Stimulated activated naive B cell treated with anti-CD40 and anti-IgM and Interleukin-4, amounts not matched to agents 10 μg/mL and 1 μg/mL and 100 μg/mL, for 72 hours (primary cell): ENCODE data around the gene MNT.
A peak's percentile ranks its signal among the peaks of the same experiment; 100 is the strongest.

Experiments
- ATAC-seq, 2 donors: fragments of 150-1000 bp; cut with Tn5 transposase; replicated peaks; 2 replicates each; pipeline ENCODE4 v1.10.0; 2021; ENCODE audit warnings: moderate library complexity in 1 of 2
- DNase-seq: peaks from one replicate; pipeline ENCODE4 v3.0.0; 2021
- H3K27ac Mint-ChIP-seq: one replicate; pipeline ENCODE4 v1.8.0; 2022; ENCODE audit warnings: mild to moderate bottlenecking, mixed read lengths
- H3K27me3 Mint-ChIP-seq, 2 donors: one replicate each; pipeline ENCODE4 v1.8.0; 2022; ENCODE audit warnings: mixed read lengths in 2 of 2
- H3K36me3 Mint-ChIP-seq, 2 donors: one replicate each; pipeline ENCODE4 v1.8.0; 2022; ENCODE audit warnings: mixed read lengths in 2 of 2, mild to moderate bottlenecking in 1 of 2
- H3K4me1 Mint-ChIP-seq, 2 donors: one replicate each; pipeline ENCODE4 v1.8.0; 2022; ENCODE audit warnings: mixed read lengths in 2 of 2, mild to moderate bottlenecking in 1 of 2
- H3K4me3 Mint-ChIP-seq, 2 donors: one replicate each; pipeline ENCODE4 v1.8.0; 2022; ENCODE audit warnings: mild to moderate bottlenecking in 2 of 2, mixed read lengths in 2 of 2, moderate library complexity in 1 of 2
- H3K9me3 Mint-ChIP-seq, 2 donors: one replicate each; pipeline ENCODE4 v1.8.0; 2022; ENCODE audit warnings: mixed read lengths in 2 of 2, mild to moderate bottlenecking in 1 of 2

MNT gene

DNA sequence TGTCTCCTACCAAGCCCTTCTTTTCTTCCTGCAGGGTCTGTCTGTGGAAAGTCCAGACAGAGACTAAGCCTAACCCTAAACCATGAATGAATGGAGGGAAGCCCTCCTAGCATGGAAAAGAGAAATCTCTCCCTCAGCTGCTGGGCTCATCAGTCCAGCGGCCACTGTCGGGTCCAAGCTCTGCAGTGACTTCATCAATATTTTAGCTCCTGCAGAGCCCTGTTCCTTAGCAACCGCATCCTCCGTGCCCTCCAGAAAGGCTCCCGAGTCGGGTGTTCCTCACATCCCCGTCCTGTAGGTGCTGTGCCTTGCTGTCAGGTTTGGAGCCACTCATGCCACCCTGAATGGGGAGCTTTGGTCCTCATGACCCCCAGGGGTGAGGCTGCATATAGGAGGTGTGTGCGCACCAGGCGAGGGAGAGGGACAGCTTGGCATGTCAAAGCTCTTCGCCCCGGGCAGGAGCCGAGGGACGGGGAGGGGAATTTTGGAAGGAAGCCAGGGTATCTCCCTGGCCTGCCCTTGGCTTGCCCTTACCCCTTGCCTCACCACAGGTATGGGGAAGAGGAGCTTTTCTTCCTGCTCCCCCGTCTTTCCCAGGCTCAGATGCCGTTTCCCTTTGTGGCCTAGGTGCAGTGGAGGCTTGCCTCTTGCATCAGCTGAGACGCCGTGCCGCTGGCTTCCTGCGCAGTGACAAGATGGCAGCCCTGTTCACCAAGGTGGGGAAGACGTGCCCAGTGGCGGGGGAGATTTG is 39.7 kb downstream of the MNT start:
- no peak for ATAC-seq
- H3K4me3 Mint-ChIP-seq: no peak overlapping the region

DNA sequence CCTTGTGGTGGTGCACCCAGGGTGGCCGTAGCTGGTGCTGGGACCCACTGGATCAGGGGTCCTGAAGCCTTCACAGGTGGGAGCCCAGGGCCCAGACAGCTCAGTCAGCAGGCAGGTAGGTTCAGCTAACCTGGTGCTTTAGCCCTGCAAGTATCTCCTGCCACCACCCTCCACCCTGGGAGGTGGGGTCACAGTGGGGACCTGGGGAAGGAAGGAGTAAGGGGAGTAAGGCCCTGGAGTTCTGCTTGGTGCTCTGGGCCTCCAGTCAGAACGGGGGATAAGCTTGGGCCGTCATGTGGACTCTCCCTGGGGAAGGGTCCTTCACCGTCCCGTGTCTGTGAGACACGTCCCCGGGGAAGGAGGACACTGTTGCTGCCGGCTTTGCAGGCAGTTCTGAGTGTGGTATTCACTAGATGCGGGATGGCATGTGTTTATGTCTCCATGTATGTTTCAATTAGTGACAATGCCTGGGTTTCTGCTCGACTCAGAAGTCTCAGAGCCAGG is 42.9 kb downstream of the MNT start:
- H3K27me3 Mint-ChIP-seq: no peaks in the 10 kb centered on the region
- no peak overlapping the region for H3K27ac Mint-ChIP-seq
- peaks cover 2% of the 10 kb centered on the region in 2 donors for H3K4me1 Mint-ChIP-seq
- ATAC-seq (no peak), DNase-seq (no peak)
- H3K36me3 Mint-ChIP-seq: peaks cover 14 to 20% of the 10 kb centered on the region in 2 donors
- no peak overlapping the region for H3K4me3 Mint-ChIP-seq
- no peaks in the 10 kb centered on the region for H3K9me3 Mint-ChIP-seq

More for the DNA sequence above, 39.7 kb downstream of the MNT start:
- peaks cover 23 to 37% of the 10 kb centered on the region in 2 donors for H3K36me3 Mint-ChIP-seq
- H3K27ac Mint-ChIP-seq: no peak overlapping the region
- no peaks in the 10 kb centered on the region for H3K27me3 Mint-ChIP-seq
- H3K9me3 Mint-ChIP-seq: no peaks in the 10 kb centered on the region
- no peaks in the 10 kb centered on the region for H3K4me1 Mint-ChIP-seq
- no peak for DNase-seq

DNA sequence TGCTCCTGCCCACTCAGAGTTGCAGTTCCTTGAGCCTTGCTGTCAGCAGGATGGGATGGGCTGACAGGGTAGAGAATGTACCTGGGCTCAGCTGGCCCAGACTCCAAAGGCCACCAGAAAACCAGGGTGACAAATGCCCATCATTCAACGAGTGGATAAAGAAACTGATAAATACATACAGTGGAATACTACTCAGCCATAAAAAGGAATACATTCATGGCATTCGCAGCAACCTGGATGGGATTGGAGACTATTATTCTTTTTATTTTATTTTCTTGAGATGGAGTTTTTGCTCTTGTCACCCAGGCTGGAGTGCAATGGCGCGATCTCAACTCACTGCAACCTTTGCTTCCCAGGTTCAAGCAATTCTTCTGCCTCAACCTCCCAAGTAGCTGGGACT is 43.6 kb downstream of the MNT start:
- DNase-seq: no peak
- H3K36me3 Mint-ChIP-seq: peaks cover 9 to 13% of the 10 kb centered on the region in 2 donors
- H3K9me3 Mint-ChIP-seq: no peaks in the 10 kb centered on the region
- H3K4me1 Mint-ChIP-seq: peaks cover 2 to 4% of the 10 kb centered on the region in 2 donors
- no peaks in the 10 kb centered on the region for H3K27me3 Mint-ChIP-seq
- H3K27ac Mint-ChIP-seq: no peak overlapping the region
- H3K4me3 Mint-ChIP-seq: no peak overlapping the region
- ATAC-seq: no peak

DNA sequence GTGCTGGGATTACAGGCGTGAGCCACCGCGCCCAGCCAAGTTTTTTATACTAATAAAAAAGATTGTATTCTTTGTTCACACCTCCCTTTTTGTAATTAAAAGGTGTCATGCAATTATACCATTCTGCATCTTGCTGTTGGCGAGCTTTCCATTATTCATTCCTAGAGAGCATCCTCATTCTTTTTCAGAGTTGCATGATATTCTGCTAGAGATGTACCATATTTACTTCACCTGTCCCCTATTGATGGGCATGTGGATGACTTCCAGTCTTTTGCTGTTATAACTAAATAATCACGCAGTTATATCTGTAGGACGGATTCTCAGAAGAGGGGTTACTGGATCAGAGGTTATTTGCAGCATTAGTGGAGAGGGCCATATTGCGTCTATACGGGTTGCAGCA is 46.5 kb downstream of the MNT start:
- Mint-ChIP-seq H3K27ac (no peak overlapping the region), H3K4me1 (peaks cover 2 to 4% of the 10 kb centered on the region in 2 donors), H3K36me3 (peaks cover 3 to 5% of the 10 kb centered on the region in 2 donors), H3K9me3 (no peaks in the 10 kb centered on the region), H3K4me3 (no peak overlapping the region), H3K27me3 (no peaks in the 10 kb centered on the region)
- no peak for ATAC-seq
- DNase-seq: no peak

DNA sequence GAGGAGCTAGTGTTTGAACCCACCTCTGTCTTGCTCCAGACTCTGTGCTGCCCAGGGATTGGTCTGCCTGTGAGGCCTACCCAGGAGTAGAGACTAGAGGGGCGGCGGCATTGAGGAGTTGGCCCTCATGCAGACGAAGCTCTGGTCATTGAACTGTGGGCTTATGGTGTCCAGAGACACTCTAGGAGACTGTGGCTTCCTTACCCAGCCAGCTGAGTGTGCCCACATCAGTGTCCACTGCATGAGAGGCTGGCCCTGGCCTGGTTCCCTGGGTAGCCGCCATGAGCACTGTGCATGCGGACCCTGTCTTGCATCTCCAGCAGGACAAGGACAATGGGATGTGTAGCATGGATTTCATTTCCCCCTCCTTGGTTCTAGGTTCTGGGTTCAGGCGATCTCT is 49.6 kb downstream of the MNT start:
- DNase-seq (no peak), ATAC-seq (no peak)

DNA sequence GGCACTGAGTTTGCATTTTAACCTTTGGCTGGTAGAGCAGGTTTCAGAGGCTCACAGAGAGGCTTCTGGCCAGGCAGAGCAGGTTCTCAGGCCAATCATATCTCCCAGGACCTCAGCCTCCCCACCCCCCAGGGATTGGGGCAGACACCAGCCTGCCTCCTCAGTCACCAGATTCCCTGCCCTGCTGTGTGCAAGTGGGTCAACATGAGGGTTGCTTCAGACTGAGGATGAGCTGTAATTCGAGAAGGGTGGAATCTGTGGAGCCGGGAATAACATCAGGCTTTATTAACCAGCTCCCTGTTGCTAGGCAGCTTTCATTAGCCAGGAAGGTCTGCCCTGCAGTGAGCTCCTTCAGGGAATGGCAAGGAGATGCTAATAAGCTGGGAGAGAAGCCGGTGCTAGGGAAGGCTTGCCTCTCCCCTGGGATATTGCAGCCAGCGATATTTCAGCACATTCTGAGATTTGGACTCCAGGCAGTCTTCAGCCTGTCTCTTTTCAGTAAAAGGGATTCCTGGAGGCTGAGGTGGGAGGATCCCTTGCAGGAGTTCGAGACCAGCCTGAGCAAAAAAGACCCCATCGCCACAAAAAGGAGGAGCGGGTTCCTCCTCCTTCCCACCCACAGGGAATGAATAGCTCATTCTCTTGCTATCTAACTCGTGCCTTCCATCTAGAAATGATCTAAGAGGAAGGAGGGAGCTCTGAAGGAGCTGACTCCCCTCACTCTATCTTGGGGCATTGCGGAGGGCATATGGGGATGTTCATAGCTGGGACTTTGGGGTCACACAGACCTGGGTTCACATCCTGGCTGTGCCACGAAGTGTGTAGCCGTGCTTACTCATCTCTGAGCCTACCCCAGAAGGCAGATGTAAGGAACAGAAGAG is 52.8 kb downstream of the MNT start:
- DNase-seq (no peak), ATAC-seq (no peak)
- Mint-ChIP-seq H3K36me3 (peaks cover 8 to 11% of the 10 kb centered on the region in 2 donors), H3K4me3 (no peak overlapping the region), H3K9me3 (no peaks in the 10 kb centered on the region), H3K4me1 (peaks cover 0 to 2% of the 10 kb centered on the region in 2 donors), H3K27me3 (no peaks in the 10 kb centered on the region), H3K27ac (peak overlapping the region; percentile 54)

More for the DNA sequence above, 49.6 kb downstream of the MNT start:
- H3K27me3 Mint-ChIP-seq: no peaks in the 10 kb centered on the region
- no peak overlapping the region for H3K27ac Mint-ChIP-seq
- no peak overlapping the region for H3K4me3 Mint-ChIP-seq
- H3K4me1 Mint-ChIP-seq: peaks cover 2 to 4% of the 10 kb centered on the region in 2 donors
- no peaks in the 10 kb centered on the region for H3K9me3 Mint-ChIP-seq
- peaks cover 0 to 5% of the 10 kb centered on the region in 2 donors for H3K36me3 Mint-ChIP-seq

DNA sequence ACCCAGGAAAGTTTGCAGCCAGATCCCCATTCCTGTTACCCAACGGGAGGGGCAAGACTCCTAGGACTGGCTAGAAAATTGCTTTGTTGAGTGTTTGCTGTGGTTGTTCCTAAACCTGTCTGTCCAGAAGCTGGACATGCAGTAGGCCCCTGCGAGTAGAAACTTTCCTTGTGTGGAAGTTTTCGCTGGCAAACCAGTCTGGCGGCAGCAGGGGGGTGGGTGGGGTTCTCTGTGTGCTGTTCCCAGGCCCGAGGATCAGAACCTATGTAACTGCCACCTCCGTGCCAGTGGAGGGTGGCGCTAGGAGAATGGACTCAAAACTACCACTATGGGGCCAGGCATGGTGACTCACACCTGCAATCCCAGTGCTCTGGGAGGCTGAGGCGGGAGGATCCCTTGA is 54.4 kb downstream of the MNT start:
- H3K4me1 Mint-ChIP-seq: no peaks in the 10 kb centered on the region
- no peak overlapping the region for H3K27ac Mint-ChIP-seq
- H3K4me3 Mint-ChIP-seq: no peak overlapping the region
- no peaks in the 10 kb centered on the region for H3K9me3 Mint-ChIP-seq
- no peak for DNase-seq
- H3K36me3 Mint-ChIP-seq: peaks cover 15% of the 10 kb centered on the region in 2 donors
- no peaks in the 10 kb centered on the region for H3K27me3 Mint-ChIP-seq
- ATAC-seq: no peak

DNA sequence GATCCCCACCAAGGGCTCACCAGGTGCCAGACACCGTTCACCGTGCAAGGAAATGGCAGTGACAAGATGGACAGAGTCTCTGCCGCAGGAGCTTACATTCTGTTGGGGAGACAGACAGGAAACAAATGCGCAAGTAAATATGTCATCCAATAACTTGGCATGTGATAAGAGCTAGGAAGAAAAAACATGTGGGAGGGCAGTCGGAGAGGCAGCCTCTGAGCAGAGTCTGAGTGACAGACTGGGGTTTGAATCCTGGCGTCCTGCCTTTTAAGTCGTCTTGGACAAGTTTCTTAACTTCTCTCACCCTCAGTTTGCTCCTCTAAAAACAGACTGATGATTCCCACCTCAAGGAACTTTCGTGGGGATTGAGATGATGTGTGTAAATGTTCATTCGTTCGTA is 56.3 kb downstream of the MNT start:
- no peaks in the 10 kb centered on the region for H3K9me3 Mint-ChIP-seq
- no peak overlapping the region for H3K27ac Mint-ChIP-seq
- H3K4me1 Mint-ChIP-seq: peaks cover 0 to 1% of the 10 kb centered on the region in 2 donors
- H3K4me3 Mint-ChIP-seq: no peak overlapping the region
- peaks cover 15% of the 10 kb centered on the region in 2 donors for H3K36me3 Mint-ChIP-seq
- DNase-seq: no peak
- H3K27me3 Mint-ChIP-seq: no peaks in the 10 kb centered on the region
- no peak for ATAC-seq

DNA sequence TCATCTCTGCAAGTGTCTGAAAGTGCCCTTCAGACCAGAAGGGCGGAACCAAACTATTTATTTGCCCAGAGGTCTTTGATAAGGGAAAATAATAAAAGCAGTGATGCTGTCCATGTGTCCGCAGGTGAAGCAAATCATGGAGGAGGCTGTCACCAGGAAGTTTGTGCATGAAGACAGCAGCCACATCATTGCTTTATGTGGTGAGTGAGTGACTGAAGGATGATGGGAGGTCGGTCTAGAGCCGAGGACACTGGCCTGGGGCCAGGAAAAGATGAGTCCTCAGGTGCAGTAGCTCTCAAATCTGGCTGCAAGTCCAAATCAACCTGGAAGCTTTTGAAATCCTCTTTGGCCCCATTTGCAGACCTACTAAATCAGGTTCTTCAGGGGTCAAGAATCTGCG is 57.4 kb downstream of the MNT start:
- DNase-seq: no peak
- ATAC-seq: no peak
- H3K27ac Mint-ChIP-seq: no peak overlapping the region

DNA sequence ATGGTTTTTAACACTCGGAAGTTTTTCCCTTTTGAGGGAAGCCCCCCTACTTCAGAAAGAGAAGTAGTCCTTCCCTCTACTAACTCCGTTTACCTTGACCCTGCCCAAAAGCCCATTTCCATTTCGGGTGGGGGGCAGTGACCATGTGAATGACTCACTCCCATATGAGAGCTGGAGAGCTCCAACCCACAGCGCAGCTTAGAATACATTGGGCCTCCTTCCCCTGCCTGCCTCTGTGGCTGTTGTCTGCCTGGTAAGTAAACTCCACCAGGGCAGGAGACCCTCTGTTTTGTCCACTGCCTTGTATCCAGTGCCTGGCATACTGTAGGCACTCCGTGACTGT is 62.6 kb downstream of the MNT start:
- Mint-ChIP-seq H3K9me3 (no peaks in the 10 kb centered on the region), H3K4me1 (peaks cover 16 to 25% of the 10 kb centered on the region in 2 donors), H3K4me3 (peak overlapping the region; percentile 79 to 97), H3K36me3 (peaks cover 12 to 19% of the 10 kb centered on the region in 2 donors), H3K27ac (peak overlapping the region; percentile 76), H3K27me3 (no peaks in the 10 kb centered on the region)
- ATAC-seq: no peak
- no peak for DNase-seq

More for the DNA sequence above, 57.4 kb downstream of the MNT start:
- peaks cover 3 to 5% of the 10 kb centered on the region in 2 donors for H3K4me1 Mint-ChIP-seq
- H3K36me3 Mint-ChIP-seq: peaks cover 14 to 15% of the 10 kb centered on the region in 2 donors
- no peaks in the 10 kb centered on the region for H3K27me3 Mint-ChIP-seq
- H3K9me3 Mint-ChIP-seq: no peaks in the 10 kb centered on the region
- no peak overlapping the region for H3K4me3 Mint-ChIP-seq

DNA sequence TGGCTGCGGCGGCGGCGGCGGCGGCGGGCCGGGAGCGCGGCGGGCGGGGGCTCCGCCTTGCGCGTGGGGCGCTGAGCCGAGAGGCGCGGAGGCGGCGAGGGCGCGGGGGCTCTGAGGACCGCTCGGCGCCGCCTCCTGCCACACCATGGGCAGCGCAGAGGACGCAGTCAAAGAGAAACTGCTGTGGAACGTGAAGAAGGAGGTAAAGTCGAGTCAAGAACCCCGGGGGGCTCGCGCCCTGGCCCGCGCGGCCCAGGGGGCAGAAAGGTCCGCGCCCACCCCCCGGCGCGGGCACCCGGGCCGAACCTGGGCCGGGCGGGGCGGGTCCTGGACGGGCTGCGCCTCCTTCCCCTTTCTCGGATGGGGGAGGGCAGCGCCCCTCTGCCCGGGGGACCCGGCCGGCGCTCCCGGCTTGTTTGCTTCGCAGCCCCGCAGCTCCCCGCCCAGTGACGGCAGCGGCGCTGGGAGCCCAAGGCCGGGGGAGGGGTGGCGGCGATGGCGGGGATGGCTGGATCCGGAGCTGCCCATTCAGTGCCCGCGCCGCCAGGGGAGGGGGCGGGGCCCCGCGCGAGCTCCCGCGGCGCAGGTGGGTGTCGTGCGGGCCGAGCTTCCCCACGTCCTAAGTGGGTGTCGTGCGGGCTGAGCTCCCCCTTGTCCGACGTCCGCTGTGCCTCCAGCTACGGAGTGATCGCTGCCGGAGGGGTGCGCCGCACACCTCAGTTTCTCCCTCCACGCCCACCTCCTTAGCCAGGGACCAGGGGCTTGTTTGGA is 63.1 kb downstream of the MNT start:
- Mint-ChIP-seq H3K27ac (no peak overlapping the region), H3K4me1 (peaks cover 16 to 25% of the 10 kb centered on the region in 2 donors), H3K27me3 (no peaks in the 10 kb centered on the region), H3K36me3 (peaks cover 12 to 19% of the 10 kb centered on the region in 2 donors), H3K4me3 (peak overlapping the region; percentile 97 to 99), H3K9me3 (no peaks in the 10 kb centered on the region)
- peak; percentile 35 for DNase-seq
- ATAC-seq: peak; percentile 46 to 54

DNA sequence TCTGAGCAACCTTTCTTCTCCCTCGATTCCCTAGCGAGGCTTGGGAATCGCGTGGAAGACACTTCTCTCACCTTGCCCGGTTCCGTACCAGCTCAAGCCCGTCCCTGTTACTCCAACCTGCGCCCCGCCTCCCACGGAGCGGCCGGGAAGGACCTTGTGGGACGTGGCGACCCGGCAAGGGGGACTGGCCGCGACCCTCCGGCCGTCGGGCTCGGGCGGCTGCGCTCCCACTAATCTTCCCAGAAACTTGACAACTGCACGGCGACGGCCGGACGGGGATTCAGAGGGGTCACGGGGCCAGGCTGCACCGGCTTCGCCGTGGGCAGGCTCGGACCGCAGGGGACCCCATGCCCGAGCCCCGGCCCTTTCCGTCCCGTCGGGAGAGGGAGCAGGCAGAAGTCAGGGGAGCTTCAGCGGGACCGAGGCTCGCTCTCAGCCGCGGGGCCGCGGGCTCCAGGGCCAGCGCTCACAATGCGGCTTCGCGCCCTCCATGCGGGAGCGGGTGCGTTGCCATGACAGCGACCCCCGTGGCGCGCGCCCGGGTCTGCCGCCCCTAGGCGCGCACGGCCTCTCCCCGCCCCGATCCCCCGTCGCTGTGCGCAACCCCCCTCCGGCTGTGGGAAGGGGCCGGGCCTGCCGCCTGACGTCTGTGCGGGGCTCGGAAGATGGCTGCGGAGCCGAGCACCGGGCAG is 63.9 kb downstream of the MNT start, which contains the start of gene SGSM2:
SGSM2 (plus strand) TSS at position 650 of the 692 bp plus-strand sequence. CDS start 188 bp downstream, outside the sequence.
- H3K4me1 Mint-ChIP-seq: peaks cover 16 to 25% of the 10 kb centered on the region in 2 donors
- H3K36me3 Mint-ChIP-seq: peaks cover 12 to 15% of the 10 kb centered on the region in 2 donors
- peak within 1 kb of the TSS; percentile 97 to 99 for H3K4me3 Mint-ChIP-seq
- H3K27me3 Mint-ChIP-seq: no peaks in the 10 kb centered on the region
- no peaks in the 10 kb centered on the region for H3K9me3 Mint-ChIP-seq
- DNase-seq (peak; percentile 33), ATAC-seq (peak; percentile 58 to 68)
- peak within 1 kb of the TSS; percentile 99 for H3K27ac Mint-ChIP-seq

DNA sequence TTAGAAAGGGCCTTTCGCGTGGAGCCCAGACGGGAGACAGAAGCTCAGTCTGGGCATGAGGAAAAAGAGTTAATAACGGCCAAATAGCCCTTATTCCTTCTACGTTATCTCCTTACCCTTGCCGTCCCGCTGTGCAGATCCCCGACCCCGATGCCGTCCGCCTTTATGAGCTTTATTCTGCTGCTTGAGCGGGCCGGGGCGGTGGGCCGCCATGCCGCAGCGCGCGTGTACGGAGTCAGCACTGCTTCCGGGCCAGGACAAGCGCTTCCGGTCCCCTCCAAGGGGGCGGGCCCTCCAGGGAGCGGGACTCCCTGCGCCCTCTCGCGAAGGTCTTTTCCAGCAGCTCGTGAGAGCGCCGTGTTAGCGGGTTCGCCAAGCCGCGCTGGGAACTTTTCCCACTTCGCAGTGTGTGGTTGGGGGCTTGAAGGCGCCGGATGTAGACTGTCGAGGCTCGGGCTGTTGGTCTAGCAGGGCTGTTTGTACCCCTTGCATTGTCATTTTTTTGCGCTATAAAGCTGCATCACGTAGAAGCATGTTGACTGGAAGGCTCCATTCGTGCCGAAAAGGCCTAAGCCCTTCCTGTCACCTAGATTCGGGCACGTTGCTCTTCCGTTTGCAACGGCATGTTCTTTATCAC is 64.5 kb downstream of the MNT start, which contains the start of gene TSR1:
TSR1 (minus strand) TSS at position 243 of the 637 bp plus-strand sequence; CDS start at position 213, 30 bp downstream.
- peaks cover 16 to 25% of the 10 kb centered on the region in 2 donors for H3K4me1 Mint-ChIP-seq
- no peaks in the 10 kb centered on the region for H3K27me3 Mint-ChIP-seq
- no peaks in the 10 kb centered on the region for H3K9me3 Mint-ChIP-seq
- peaks cover 8 to 11% of the 10 kb centered on the region in 2 donors for H3K36me3 Mint-ChIP-seq
- H3K4me3 Mint-ChIP-seq: peak within 1 kb of the TSS; percentile 97 to 99
- peak; percentile 88 to 89 for ATAC-seq
- peak within 1 kb of the TSS; percentile 99 for H3K27ac Mint-ChIP-seq
- peak; percentile 81 for DNase-seq
